ENCODE measurements around the gene PPEF2.

DNA sequence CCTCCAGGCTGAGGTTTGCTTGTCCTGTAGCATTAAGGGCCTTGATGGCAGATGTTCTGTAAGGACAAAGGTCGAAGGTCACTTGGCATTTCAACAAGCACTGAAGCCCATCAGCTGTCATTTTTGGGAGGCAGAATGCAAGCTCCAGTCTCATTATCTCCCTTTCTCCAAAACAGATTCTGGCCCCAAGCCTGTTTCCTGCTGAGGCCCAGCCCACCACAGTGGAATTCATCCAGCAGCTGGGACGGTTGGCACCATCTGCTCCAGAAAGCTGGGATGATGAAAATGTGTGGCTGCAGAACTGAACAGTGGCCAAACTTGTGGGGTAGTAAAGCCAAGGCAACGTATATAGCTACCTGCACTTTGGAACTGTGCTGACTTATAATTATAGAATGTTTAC lies 17.7 kb upstream of the PPEF2 start:
- no peak for TF ChIP-seq EZH2phosphoT487 (IDR thresholded peaks at IDR 0.05; ENCODE audit: low read depth, severe bottlenecking, unreplicated experiment)
- TF ChIP-seq EZH2 (IDR thresholded peaks at IDR 0.05; ENCODE audit: borderline replicate concordance), result no peak
- TF ChIP-seq, protein P1, sequence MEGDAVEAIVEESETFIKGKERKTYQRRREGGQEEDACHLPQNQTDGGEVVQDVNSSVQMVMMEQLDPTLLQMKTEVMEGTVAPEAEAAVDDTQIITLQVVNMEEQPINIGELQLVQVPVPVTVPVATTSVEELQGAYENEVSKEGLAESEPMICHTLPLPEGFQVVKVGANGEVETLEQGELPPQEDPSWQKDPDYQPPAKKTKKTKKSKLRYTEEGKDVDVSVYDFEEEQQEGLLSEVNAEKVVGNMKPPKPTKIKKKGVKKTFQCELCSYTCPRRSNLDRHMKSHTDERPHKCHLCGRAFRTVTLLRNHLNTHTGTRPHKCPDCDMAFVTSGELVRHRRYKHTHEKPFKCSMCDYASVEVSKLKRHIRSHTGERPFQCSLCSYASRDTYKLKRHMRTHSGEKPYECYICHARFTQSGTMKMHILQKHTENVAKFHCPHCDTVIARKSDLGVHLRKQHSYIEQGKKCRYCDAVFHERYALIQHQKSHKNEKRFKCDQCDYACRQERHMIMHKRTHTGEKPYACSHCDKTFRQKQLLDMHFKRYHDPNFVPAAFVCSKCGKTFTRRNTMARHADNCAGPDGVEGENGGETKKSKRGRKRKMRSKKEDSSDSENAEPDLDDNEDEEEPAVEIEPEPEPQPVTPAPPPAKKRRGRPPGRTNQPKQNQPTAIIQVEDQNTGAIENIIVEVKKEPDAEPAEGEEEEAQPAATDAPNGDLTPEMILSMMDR (IDR thresholded peaks at IDR 0.05; ENCODE audit: poor library complexity), result no peak

All from hepatocyte (in vitro differentiated cells).